Erythroblast (primary cell): ENCODE results near the gene ZNF784.
A peak's percentile ranks its signal among the peaks of the same experiment; 100 is the strongest.

Experiments used
- GATA1 ChIP-seq: IDR thresholded peaks from 2 replicates; pipeline ENCODE4 v1.6.1; 2011; ENCODE audit warnings: low read depth, mild to moderate bottlenecking, control low read depth, low read length, moderate library complexity
- POLR2A ChIP-seq: IDR thresholded peaks from 2 replicates; pipeline ENCODE4 v1.6.1; 2011; ENCODE audit warnings: mild to moderate bottlenecking, low read length

DNA sequence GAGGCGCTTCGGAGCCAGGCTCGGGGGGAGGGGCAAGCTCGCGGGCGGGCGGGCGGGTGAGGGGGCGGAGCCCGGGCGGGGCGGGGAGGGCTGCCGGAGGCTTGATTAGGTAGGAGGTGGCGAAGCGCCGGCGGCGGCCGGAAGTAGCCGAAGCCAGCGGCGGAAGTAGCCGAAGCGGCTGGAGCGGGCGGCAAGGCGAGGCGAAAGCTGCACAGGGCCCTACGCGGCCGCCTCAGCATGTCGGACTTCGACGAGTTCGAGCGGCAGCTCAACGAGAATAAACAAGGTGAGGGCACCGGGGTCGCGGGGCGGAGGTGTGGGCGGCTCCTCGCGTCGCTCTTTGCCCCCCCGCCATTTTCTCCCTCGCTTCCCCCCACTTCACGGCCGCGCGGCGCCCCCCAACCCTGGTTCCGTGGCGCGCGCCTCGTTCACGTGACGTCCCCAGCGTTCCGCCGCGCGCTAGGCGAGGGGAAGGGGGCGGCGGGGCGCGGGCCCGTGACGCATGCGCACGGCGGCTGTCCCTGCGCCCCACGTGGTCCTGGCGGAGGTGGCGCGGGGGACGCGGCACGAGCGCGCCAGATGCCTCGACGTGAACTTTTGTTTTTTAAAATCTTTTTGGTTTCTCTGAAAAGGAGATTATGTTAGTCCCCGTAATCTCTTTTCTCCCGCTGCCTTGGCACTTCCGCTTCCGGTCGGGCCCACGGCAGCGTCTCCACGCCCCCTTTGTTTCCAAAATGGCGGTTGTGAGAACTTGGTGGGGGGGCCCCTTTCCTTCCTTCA lies 30.7 kb upstream of the ZNF784 start, which contains the start of gene U2AF2:
- TF ChIP-seq POLR2A (peak; percentile 73), GATA1 (no peak)
